ENCODE data around the gene ACCS. TPM values are rescaled to one million over a fixed set of nuclear protein-coding genes. Genes with fewer than 3 reads are reported as not detected.

The ACCS gene
- total and polyA plus RNA-seq, 2 donors, result 6.5 to 27.2 TPM

- DNase-seq (ENCODE audit: low read depth in 6 of 9, low spot score in 9 of 9), result peak in 1 of 9 donors; percentile 6
- Histone ChIP-seq H3K4me3 (ENCODE audit: low read length in 2 of 2) (no peak overlapping the region), H3K27ac (ENCODE audit: low read depth in 1 of 2, low read length in 1 of 2) (no peak overlapping the region), H3K36me3 (ENCODE audit: control insufficient read depth in 2 of 2, insufficient read depth in 2 of 2, low read length in 1 of 2) (peaks cover 8% of the 10 kb centered on the region in 2 donors), H3K9me3 (ENCODE audit: control insufficient read depth in 2 of 2, insufficient read depth in 1 of 2, low read length in 1 of 2) (no peaks in the 10 kb centered on the region), H3K4me1 (ENCODE audit: control insufficient read depth in 2 of 2, insufficient read depth in 2 of 2, low read length in 2 of 2) (no peaks in the 10 kb centered on the region), H3K27me3 (ENCODE audit: control insufficient read depth in 2 of 2, insufficient read depth in 1 of 2, low read length in 1 of 2) (no peaks in the 10 kb centered on the region)
- WGBS, result 100% methylated on average over 1 of the region's 1 CpG
These were observed 67.4 kb downstream of the ACCS start for GRCh38 chr11:44133335-44133946.

Other genes starting within 250 kb of the ACCS start
- 36.0 TPM for gene ALKBH3, start 185.4 kb upstream of the ACCS start, total RNA-seq
- gene ALKBH3, start 185.4 kb upstream of the ACCS start, polyA plus RNA-seq, result 33.5 TPM
- 2.9 TPM for gene C11orf96, start 123.6 kb upstream of the ACCS start, total RNA-seq
- gene C11orf96, start 123.6 kb upstream of the ACCS start, polyA plus RNA-seq, result 42.3 TPM
- gene ACCSL, start 18.3 kb upstream of the ACCS start, total RNA-seq, result 0.05 TPM
- gene ACCSL, start 18.3 kb upstream of the ACCS start, polyA plus RNA-seq, result 0.11 TPM
- 20.2 TPM for gene EXT2, start 29.4 kb downstream of the ACCS start, total RNA-seq
- 19.3 TPM for gene EXT2, start 29.4 kb downstream of the ACCS start, polyA plus RNA-seq
- 0.05 TPM for gene ALX4, start 243.9 kb downstream of the ACCS start, total RNA-seq
- 0.14 TPM for gene ALX4, start 243.9 kb downstream of the ACCS start, polyA plus RNA-seq